Gastroesophageal sphincter (tissue), 3 donors: Measurements from ENCODE around the gene MAP10.

Experiments used
- POLR2AphosphoS5 ChIP-seq: sonication (generic); formaldehyde crosslinking; IDR thresholded peaks from one replicate; pipeline ENCODE4 v1.6.1; 2017; ENCODE audit warnings: antibody characterized with exemption
- TF ChIP-seq, protein P1 (sequence below), 4 experiments: fragments of 200-600 bp in 2 of 4; fragments of 450-650 bp in 2 of 4; sonication (generic) in 1 of 4; IDR thresholded peaks; one replicate each; pipeline ENCODE4 v1.5.1; 2017 to 2019; ENCODE audit warnings: antibody characterized with exemption in 4 of 4, mild to moderate bottlenecking in 2 of 4, moderate library complexity in 2 of 4

DNA sequence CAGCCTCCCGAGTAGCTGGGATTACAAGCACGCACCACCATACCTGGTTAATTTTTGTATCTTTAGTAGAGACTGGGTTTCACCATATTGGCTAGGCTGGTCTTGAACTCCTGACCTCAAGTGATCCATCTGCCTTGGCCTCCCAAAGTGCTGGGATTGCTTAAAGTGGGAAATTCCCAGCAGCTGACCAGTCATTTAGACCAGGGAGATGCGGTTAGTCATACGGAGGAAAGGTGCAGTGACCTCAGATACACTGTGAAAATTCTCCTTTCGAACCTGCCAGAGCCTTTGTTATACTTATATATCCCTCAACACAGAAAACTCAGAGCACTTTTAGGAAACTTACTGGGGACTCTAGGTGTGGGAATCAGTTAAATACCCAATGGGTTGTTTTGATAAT lies 39.6 kb downstream of the MAP10 start:
- TF ChIP-seq, protein P1, sequence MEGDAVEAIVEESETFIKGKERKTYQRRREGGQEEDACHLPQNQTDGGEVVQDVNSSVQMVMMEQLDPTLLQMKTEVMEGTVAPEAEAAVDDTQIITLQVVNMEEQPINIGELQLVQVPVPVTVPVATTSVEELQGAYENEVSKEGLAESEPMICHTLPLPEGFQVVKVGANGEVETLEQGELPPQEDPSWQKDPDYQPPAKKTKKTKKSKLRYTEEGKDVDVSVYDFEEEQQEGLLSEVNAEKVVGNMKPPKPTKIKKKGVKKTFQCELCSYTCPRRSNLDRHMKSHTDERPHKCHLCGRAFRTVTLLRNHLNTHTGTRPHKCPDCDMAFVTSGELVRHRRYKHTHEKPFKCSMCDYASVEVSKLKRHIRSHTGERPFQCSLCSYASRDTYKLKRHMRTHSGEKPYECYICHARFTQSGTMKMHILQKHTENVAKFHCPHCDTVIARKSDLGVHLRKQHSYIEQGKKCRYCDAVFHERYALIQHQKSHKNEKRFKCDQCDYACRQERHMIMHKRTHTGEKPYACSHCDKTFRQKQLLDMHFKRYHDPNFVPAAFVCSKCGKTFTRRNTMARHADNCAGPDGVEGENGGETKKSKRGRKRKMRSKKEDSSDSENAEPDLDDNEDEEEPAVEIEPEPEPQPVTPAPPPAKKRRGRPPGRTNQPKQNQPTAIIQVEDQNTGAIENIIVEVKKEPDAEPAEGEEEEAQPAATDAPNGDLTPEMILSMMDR (IDR thresholded peaks at IDR 0.05) = no peak
- TF ChIP-seq POLR2AphosphoS5 = no peak
